HepG2 (cell line): ENCODE results near the gene GP1BA. TPM values are rescaled to one million over a fixed set of nuclear protein-coding genes. Genes with fewer than 3 reads are reported as not detected.

ENCODE experiments used
- BRD4 ChIP-seq: sonication (generic); formaldehyde crosslinking; IDR thresholded peaks from 2 replicates; pipeline ENCODE4 v1.4.0; 2020; ENCODE audit warnings: missing genetic modification reagents
- ERF ChIP-seq: IDR thresholded peaks from 2 replicates; pipeline ENCODE4 v1.6.1; 2018; ENCODE audit warnings: missing biosample characterization, missing genetic modification reagents
- GABPB1 ChIP-seq: IDR thresholded peaks from 2 replicates; pipeline ENCODE4 v1.6.1; 2016; ENCODE audit warnings: mild to moderate bottlenecking, missing genetic modification reagents, moderate library complexity, missing compliant biosample characterization
- KAT7 ChIP-seq: IDR thresholded peaks from 2 replicates; pipeline ENCODE4 v1.6.1; 2018; ENCODE audit warnings: borderline replicate concordance, missing compliant biosample characterization
- LCORL ChIP-seq, 2 experiments: fragments of 450-650 bp in 1 of 2; sonication (generic) in 1 of 2; formaldehyde crosslinking in 1 of 2; IDR thresholded peaks; 2 replicates each; pipeline versions ENCODE4 v1.5.0 to v1.6.1; 2017 to 2020; ENCODE audit warnings: antibody characterized with exemption in 1 of 2, missing genetic modification reagents in 1 of 2
- SIN3A ChIP-seq: IDR thresholded peaks from 2 replicates; pipeline ENCODE4 v1.6.1; 2011; ENCODE audit warnings: low read depth, mild to moderate bottlenecking, control low read depth, low read length, borderline replicate concordance
- SOX6 ChIP-seq, 2 experiments: fragments of 450-650 bp in 1 of 2; sonication (generic) in 1 of 2; formaldehyde crosslinking in 1 of 2; IDR thresholded peaks; 2 replicates each; pipeline versions ENCODE4 v1.4.0 to v1.6.1; 2017 to 2020; ENCODE audit warnings: antibody characterized with exemption in 1 of 2, mild to moderate bottlenecking in 1 of 2, missing genetic modification reagents in 1 of 2
- SRSF1 ChIP-seq: fragments of 200-400 bp; formaldehyde crosslinking; optimal IDR thresholded peaks from 2 replicates; pipeline ENCODE3; 2017; ENCODE audit warnings: mild to moderate bottlenecking, low read depth, low read length, moderate library complexity
- TEF ChIP-seq: sonication (generic); formaldehyde crosslinking; IDR thresholded peaks from 2 replicates; pipeline ENCODE4 v1.5.0; 2020; ENCODE audit warnings: missing genetic modification reagents
- ZBTB42 ChIP-seq: sonication (generic); formaldehyde crosslinking; IDR thresholded peaks from 2 replicates; pipeline ENCODE4 v1.5.0; 2020; ENCODE audit warnings: mild to moderate bottlenecking, missing genetic modification reagents
- ZMAT3 ChIP-seq: sonication (generic); formaldehyde crosslinking; conservative IDR thresholded peaks from 2 replicates; pipeline ENCODE4 v1.7.0; 2021; ENCODE audit warnings: missing genetic modification reagents
- ZNF101 ChIP-seq: sonication (generic); formaldehyde crosslinking; IDR thresholded peaks from 2 replicates; pipeline ENCODE4 v1.4.0; 2020; ENCODE audit warnings: mild to moderate bottlenecking, low read depth, missing genetic modification reagents, borderline replicate concordance
- ZNF335 ChIP-seq: sonication (generic); formaldehyde crosslinking; IDR thresholded peaks from 2 replicates; pipeline ENCODE4 v1.4.0; 2020; ENCODE audit warnings: missing genetic modification reagents
- ZNF563 ChIP-seq: sonication (generic); formaldehyde crosslinking; IDR thresholded peaks from 2 replicates; pipeline ENCODE4 v1.8.0; 2022; ENCODE audit warnings: mild to moderate bottlenecking, moderate library complexity, missing genetic modification reagents
- ZNF75D ChIP-seq: sonication (generic); formaldehyde crosslinking; IDR thresholded peaks from 2 replicates; pipeline ENCODE4 v1.8.1; 2023; ENCODE audit warnings: missing genetic modification reagents, mild to moderate bottlenecking, borderline replicate concordance
- ZNF788 ChIP-seq: sonication (generic); formaldehyde crosslinking; IDR thresholded peaks from 2 replicates; pipeline ENCODE4 v1.5.0; 2020; ENCODE audit warnings: mild to moderate bottlenecking, missing genetic modification reagents, borderline replicate concordance
- ZSCAN12 ChIP-seq: sonication (generic); formaldehyde crosslinking; IDR thresholded peaks from 2 replicates; pipeline ENCODE4 v1.9.0; 2021; ENCODE audit warnings: mild to moderate bottlenecking, missing genetic modification reagents
- polyA plus RNA-seq, 8 experiments: library from polyadenylated mRNA; depleted of rRNA in 3 of 8; stranded (reverse) in 7 of 8; unstranded in 1 of 8; fragments of >200 nt; fragmentation: Illumina TruSeq in 4 of 8; extraction: Trizol in 4 of 8; gene quantifications; 2 replicates each; pipeline versions ENCODE4 v1.2.1 to v1.2.3, GENCODE V29; 2011 to 2016; ENCODE audit warnings: low read depth in 4 of 8, missing spikeins in 1 of 8, mixed read lengths in 1 of 8; ENCODE audit not compliant: insufficient read depth in 1 of 8
- total RNA-seq, 5 experiments: library from RNA; depleted of rRNA; stranded (reverse); fragments of >200 nt; fragmentation: Illumina TruSeq; extraction: Trizol; gene quantifications; 2 replicates each; pipeline ENCODE4 v1.2.3, GENCODE V29; 2016; ENCODE audit warnings: low read depth in 1 of 5
- TF ChIP-seq, protein P1 (sequence below): sonication (generic); formaldehyde crosslinking; IDR thresholded peaks from 2 replicates; pipeline ENCODE4 v1.5.0; 2020; ENCODE audit warnings: missing genetic modification reagents
- TF ChIP-seq, protein P2 (sequence below): sonication (generic); formaldehyde crosslinking; IDR thresholded peaks from 2 replicates; pipeline ENCODE4 v1.4.0; 2020; ENCODE audit warnings: missing genetic modification reagents
- TF ChIP-seq, protein P3 (sequence below): sonication (generic); formaldehyde crosslinking; IDR thresholded peaks from 2 replicates; pipeline ENCODE4 v1.8.1; 2022; ENCODE audit warnings: mild to moderate bottlenecking, missing genetic modification reagents
- TF ChIP-seq, protein P4 (sequence below): sonication (generic); formaldehyde crosslinking; IDR thresholded peaks from 2 replicates; pipeline ENCODE4 v1.8.1; 2023; ENCODE audit warnings: missing genetic modification reagents, inconsistent platforms, borderline replicate concordance

GP1BA gene
- total and polyA plus RNA-seq, 2 of the 13 experiments (the other 11 are each of a cell fraction or from before 2014, with no cell fraction given), result not detected

DNA sequence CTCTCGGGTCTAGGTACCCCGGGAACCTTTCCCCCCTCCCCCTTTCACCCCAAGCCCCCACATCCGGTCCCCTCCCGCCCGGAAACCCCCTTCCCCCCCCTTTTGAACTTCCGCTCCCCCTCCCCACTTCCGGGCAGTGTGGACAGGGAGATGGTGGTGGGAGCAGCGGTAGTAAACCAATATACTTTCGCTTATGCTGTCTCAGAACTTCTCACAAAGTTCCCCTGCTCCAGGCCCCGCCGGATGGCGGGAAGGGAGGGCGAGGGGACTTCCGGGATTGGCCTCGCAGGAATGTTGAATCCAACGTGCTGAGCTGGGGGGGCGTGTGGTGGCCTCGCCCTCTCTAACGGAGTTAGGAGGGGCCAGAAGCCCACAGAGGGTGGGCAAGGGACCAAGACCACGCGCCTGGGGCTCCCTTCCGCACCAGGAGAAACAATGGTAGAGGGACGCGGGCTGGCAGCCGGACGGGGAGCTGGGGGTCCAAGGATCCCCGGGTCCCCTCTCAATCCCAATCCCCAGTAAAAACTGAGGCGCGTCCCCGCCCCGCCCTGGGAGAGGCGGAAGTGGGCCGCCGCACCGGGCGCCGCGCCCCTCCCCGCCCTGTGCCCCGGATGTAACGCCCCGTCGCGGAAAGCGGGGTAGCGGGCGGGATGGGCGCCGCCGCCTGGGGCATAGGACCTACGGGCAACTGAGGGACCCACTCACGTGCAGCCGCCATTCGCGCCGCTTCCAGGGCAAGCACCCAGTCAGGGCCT is 15.5 kb downstream of the GP1BA start (continued):
- TF ChIP-seq LCORL (IDR thresholded peaks at IDR 0.05) (no peak), LCORL (CRISPR knock-in tag; IDR thresholded peaks at IDR 0.05) (peak; percentile 31; the same call in 1 of the 2 replicates), ZNF563 (CRISPR knock-in tag) (peak; percentile 27; the same call in 1 of the 2 replicates), ZNF75D (0 out of 2 replicates have a peak, but pooled peaks have one; percentile 9), ZMAT3 (no peak; the same call in 1 of the 2 replicates), ZNF788 (peak; percentile 75; the same call in 1 of the 2 replicates), SOX6 (IDR thresholded peaks at IDR 0.05) (no peak), SOX6 (CRISPR knock-in tag; IDR thresholded peaks at IDR 0.05) (0 out of 2 replicates have a peak, but pooled peaks have one; percentile 10), TEF (CRISPR knock-in tag) (0 out of 2 replicates have a peak, but pooled peaks have one; percentile 3), ZSCAN12 (peak; percentile 27; the same call in 1 of the 2 replicates), SRSF1 (peak; percentile 39), ZBTB42 (CRISPR knock-in tag) (0 out of 2 replicates have a peak, but pooled peaks have one; percentile 36), ERF (peak; percentile 21; the same call in 1 of the 2 replicates), SIN3A (no peak), BRD4 (CRISPR knock-in tag) (peak; percentile 31; the same call in 1 of the 2 replicates), GABPB1 (peak; percentile 88), KAT7 (CRISPR knock-in tag) (peak; percentile 83), ZNF335 (CRISPR knock-in tag) (no peak), ZNF101 (CRISPR knock-in tag) (no peak)
- TF ChIP-seq, protein P1, sequence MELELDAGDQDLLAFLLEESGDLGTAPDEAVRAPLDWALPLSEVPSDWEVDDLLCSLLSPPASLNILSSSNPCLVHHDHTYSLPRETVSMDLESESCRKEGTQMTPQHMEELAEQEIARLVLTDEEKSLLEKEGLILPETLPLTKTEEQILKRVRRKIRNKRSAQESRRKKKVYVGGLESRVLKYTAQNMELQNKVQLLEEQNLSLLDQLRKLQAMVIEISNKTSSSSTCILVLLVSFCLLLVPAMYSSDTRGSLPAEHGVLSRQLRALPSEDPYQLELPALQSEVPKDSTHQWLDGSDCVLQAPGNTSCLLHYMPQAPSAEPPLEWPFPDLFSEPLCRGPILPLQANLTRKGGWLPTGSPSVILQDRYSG (CRISPR knock-in tag), result 0 out of 2 replicates have a peak, but pooled peaks have one; percentile 11
- TF ChIP-seq, protein P2, sequence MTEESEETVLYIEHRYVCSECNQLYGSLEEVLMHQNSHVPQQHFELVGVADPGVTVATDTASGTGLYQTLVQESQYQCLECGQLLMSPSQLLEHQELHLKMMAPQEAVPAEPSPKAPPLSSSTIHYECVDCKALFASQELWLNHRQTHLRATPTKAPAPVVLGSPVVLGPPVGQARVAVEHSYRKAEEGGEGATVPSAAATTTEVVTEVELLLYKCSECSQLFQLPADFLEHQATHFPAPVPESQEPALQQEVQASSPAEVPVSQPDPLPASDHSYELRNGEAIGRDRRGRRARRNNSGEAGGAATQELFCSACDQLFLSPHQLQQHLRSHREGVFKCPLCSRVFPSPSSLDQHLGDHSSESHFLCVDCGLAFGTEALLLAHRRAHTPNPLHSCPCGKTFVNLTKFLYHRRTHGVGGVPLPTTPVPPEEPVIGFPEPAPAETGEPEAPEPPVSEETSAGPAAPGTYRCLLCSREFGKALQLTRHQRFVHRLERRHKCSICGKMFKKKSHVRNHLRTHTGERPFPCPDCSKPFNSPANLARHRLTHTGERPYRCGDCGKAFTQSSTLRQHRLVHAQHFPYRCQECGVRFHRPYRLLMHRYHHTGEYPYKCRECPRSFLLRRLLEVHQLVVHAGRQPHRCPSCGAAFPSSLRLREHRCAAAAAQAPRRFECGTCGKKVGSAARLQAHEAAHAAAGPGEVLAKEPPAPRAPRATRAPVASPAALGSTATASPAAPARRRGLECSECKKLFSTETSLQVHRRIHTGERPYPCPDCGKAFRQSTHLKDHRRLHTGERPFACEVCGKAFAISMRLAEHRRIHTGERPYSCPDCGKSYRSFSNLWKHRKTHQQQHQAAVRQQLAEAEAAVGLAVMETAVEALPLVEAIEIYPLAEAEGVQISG (CRISPR knock-in tag), result 0 out of 2 replicates have a peak, but pooled peaks have one; percentile 30
- TF ChIP-seq, protein P3, sequence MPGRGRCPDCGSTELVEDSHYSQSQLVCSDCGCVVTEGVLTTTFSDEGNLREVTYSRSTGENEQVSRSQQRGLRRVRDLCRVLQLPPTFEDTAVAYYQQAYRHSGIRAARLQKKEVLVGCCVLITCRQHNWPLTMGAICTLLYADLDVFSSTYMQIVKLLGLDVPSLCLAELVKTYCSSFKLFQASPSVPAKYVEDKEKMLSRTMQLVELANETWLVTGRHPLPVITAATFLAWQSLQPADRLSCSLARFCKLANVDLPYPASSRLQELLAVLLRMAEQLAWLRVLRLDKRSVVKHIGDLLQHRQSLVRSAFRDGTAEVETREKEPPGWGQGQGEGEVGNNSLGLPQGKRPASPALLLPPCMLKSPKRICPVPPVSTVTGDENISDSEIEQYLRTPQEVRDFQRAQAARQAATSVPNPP (CRISPR knock-in tag), result 0 out of 2 replicates have a peak, but pooled peaks have one; percentile 6
- TF ChIP-seq, protein P4, sequence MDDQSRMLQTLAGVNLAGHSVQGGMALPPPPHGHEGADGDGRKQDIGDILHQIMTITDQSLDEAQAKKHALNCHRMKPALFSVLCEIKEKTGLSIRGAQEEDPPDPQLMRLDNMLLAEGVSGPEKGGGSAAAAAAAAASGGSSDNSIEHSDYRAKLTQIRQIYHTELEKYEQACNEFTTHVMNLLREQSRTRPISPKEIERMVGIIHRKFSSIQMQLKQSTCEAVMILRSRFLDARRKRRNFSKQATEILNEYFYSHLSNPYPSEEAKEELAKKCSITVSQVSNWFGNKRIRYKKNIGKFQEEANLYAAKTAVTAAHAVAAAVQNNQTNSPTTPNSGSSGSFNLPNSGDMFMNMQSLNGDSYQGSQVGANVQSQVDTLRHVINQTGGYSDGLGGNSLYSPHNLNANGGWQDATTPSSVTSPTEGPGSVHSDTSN, result 0 out of 2 replicates have a peak, but pooled peaks have one; percentile 60
